ENCODE measurements around the gene SLC9A9. TPM values are rescaled to one million over a fixed set of nuclear protein-coding genes. Genes with fewer than 3 reads are reported as not detected.

SLC9A9 gene
- total RNA-seq, 1 experiment from 2014 or later, result 2.2 TPM

DNA sequence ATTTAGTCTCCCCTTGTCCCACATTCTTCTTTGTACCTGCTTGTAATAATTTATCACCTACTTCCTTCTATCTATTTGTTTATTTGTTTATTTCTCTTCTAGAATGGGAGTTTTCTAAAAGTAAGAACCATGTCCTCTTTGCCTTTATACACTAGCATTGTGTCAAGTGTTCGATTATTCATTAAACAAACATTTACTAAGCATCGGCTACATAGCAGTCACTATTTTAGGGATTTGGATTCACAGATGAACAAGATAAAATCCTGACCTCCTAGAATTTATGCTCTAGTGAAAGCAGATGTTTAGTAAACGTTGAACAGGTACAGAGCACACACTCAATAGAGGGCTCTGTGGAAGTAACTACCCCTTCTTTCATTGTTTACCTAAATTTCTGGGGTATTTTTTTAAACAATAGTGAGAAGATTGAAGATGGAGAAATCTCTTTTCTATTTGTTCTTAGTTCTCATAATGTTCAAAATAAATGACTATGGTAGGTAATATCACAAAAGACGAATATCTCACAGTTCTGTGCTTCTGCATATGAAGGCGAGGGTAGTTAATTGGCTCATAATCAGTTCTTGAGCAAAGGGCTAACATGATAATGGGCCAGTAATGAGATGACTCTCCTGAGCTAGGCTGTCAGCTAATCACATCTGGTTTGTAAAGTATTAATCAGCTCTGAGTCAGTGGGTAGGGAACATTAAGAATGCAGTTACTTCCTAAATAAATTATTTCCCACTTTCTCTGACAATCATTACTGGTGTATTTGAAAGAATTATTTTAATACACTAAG lies 111.9 kb downstream of the SLC9A9 start:
- Histone ChIP-seq H4K20me1 (ENCODE audit: insufficient read depth, low read depth, low read length) (no peaks in the 10 kb centered on the region), H3K27ac (ENCODE audit: low read length) (no peak overlapping the region), H3K27me3 (ENCODE audit: low read length) (no peaks in the 10 kb centered on the region), H3K9ac (ENCODE audit: low read length) (no peak overlapping the region), H3K9me3 (ENCODE audit: low read length) (no peaks in the 10 kb centered on the region), H3K36me3 (ENCODE audit: insufficient read depth, low read length) (no peaks in the 10 kb centered on the region), H3K4me1 (ENCODE audit: low read length) (no peaks in the 10 kb centered on the region), H3K4me2 (ENCODE audit: low read depth, low read length, poor library complexity, severe bottlenecking) (no peak overlapping the region), H3K79me2 (ENCODE audit: low read length) (no peaks in the 10 kb centered on the region), H3K9me2 (replicated peaks; ENCODE audit: insufficient read depth, low read length) (no peaks in the 10 kb centered on the region), H2AFZ (ENCODE audit: low read length) (no peak overlapping the region), H3K4me3 (ENCODE audit: low read length) (no peak overlapping the region)
- DNase-seq, result no peak

DNA sequence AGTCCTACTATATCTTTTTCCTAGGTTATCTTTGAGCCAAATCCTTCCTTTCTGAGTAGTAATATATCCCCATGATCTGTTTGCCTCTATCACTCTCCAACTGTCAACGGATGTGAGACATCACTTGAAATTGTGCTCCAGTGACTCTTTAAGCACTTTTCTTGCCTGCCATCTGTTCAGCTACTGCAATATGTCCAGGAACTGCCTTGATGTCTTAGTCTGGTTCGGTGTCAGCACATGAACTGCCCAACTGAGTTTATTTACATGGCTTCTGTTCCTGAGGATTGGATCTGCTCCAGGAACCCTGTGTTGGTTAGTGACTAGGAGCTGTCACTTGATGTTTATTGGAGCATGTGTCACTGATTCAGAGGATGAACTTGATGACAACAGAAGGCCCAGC lies 116.5 kb downstream of the SLC9A9 start:
- Histone ChIP-seq H4K20me1 (ENCODE audit: insufficient read depth, low read depth, low read length) (no peaks in the 10 kb centered on the region), H3K9ac (ENCODE audit: low read length) (no peak overlapping the region), H2AFZ (ENCODE audit: low read length) (no peak overlapping the region), H3K4me2 (ENCODE audit: low read depth, low read length, poor library complexity, severe bottlenecking) (no peak overlapping the region), H3K9me3 (ENCODE audit: low read length) (no peaks in the 10 kb centered on the region), H3K36me3 (ENCODE audit: insufficient read depth, low read length) (no peaks in the 10 kb centered on the region), H3K9me2 (replicated peaks; ENCODE audit: insufficient read depth, low read length) (no peaks in the 10 kb centered on the region), H3K79me2 (ENCODE audit: low read length) (no peaks in the 10 kb centered on the region), H3K27me3 (ENCODE audit: low read length) (no peaks in the 10 kb centered on the region), H3K4me1 (ENCODE audit: low read length) (no peaks in the 10 kb centered on the region), H3K27ac (ENCODE audit: low read length) (no peak overlapping the region), H3K4me3 (ENCODE audit: low read length) (no peak overlapping the region)
- DNase-seq, result no peak

DNA sequence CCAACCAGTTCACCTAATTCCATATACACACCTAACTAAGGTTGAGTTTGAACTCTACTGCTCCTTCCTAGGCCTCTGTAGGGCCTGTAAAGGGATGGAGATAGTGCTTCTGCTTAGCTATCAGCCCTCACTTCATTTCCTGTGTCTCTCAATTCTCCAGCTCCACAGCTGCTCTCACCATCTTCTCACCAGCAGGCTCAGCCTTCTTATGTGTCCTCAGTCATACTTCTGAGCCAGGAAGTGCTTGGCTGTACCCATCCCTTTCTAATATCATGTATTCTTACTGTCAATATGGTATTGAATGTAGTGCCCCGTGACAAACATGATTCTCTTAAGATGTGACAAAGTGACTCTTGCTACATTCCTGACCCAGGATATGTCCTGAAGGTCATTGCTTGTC lies 116.9 kb downstream of the SLC9A9 start:
- no peaks in the 10 kb centered on the region for H3K4me1 ChIP-seq (ENCODE audit: low read length)
- H3K36me3 ChIP-seq (ENCODE audit: insufficient read depth, low read length), result no peaks in the 10 kb centered on the region
- no peak overlapping the region for H3K9ac ChIP-seq (ENCODE audit: low read length)
- no peak overlapping the region for H3K27ac ChIP-seq (ENCODE audit: low read length)
- no peaks in the 10 kb centered on the region for H3K27me3 ChIP-seq (ENCODE audit: low read length)
- no peak for DNase-seq
- H3K4me3 ChIP-seq (ENCODE audit: low read length), result no peak overlapping the region
- H3K79me2 ChIP-seq (ENCODE audit: low read length), result no peaks in the 10 kb centered on the region
- no peak overlapping the region for H2AFZ ChIP-seq (ENCODE audit: low read length)
- no peaks in the 10 kb centered on the region for H4K20me1 ChIP-seq (ENCODE audit: insufficient read depth, low read depth, low read length)
- no peak overlapping the region for H3K4me2 ChIP-seq (ENCODE audit: low read depth, low read length, poor library complexity, severe bottlenecking)
- H3K9me2 ChIP-seq (replicated peaks; ENCODE audit: insufficient read depth, low read length), result no peaks in the 10 kb centered on the region
- no peaks in the 10 kb centered on the region for H3K9me3 ChIP-seq (ENCODE audit: low read length)

DNA sequence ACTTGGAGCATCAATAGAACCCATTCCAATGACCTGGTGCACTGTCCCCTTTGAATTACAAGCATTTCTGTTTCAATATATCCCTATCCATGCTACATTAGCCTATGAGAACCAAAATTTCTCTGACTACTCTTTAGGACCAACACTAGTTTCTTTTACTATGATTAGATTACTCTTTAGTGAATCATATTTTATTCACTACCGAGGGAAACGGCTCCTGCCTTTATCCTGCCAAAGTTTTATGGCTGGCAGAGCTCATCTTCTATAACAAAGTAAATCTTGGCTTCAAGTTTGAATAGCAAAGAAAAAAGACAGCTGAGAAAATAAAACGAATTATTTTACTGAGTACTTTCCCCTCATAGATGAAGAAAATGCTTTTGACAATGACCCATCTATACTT lies 120.9 kb downstream of the SLC9A9 start:
- H3K4me1 ChIP-seq (ENCODE audit: low read length), result no peaks in the 10 kb centered on the region
- H3K9ac ChIP-seq (ENCODE audit: low read length), result no peak overlapping the region
- H2AFZ ChIP-seq (ENCODE audit: low read length), result no peak overlapping the region
- H3K27me3 ChIP-seq (ENCODE audit: low read length), result no peaks in the 10 kb centered on the region
- no peaks in the 10 kb centered on the region for H4K20me1 ChIP-seq (ENCODE audit: insufficient read depth, low read depth, low read length)
- H3K36me3 ChIP-seq (ENCODE audit: insufficient read depth, low read length), result no peaks in the 10 kb centered on the region
- H3K9me2 ChIP-seq (replicated peaks; ENCODE audit: insufficient read depth, low read length), result no peaks in the 10 kb centered on the region; the same call in 1 of the 2 replicates
- H3K79me2 ChIP-seq (ENCODE audit: low read length), result no peaks in the 10 kb centered on the region
- no peak overlapping the region for H3K4me3 ChIP-seq (ENCODE audit: low read length)
- no peak overlapping the region for H3K4me2 ChIP-seq (ENCODE audit: low read depth, low read length, poor library complexity, severe bottlenecking)
- no peak overlapping the region for H3K27ac ChIP-seq (ENCODE audit: low read length)
- H3K9me3 ChIP-seq (ENCODE audit: low read length), result no peaks in the 10 kb centered on the region
- DNase-seq, result no peak

DNA sequence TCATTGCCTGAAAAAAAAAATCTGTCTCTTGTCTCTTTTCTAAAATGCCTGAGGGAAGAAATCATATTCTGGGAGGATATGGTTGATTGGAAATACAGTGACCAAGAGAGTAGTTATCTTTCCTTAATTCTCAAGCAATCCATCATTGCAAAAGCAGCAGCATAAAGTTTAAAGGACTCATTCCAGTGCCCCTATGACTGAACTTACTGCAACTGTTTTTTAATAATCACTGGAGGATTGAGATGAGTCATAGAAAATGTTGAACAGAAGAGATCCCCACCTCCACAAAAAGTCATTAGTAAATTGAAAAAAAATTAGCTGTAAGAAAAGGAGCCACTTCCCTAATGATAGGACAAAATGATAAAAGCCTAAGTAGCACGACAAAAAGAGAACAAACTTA lies 121.5 kb downstream of the SLC9A9 start:
- H3K4me3 ChIP-seq (ENCODE audit: low read length), result no peak overlapping the region
- H3K27ac ChIP-seq (ENCODE audit: low read length), result no peak overlapping the region
- no peaks in the 10 kb centered on the region for H3K9me3 ChIP-seq (ENCODE audit: low read length)
- no peaks in the 10 kb centered on the region for H3K27me3 ChIP-seq (ENCODE audit: low read length)
- no peak overlapping the region for H3K9ac ChIP-seq (ENCODE audit: low read length)
- H3K4me2 ChIP-seq (ENCODE audit: low read depth, low read length, poor library complexity, severe bottlenecking), result no peak overlapping the region
- H4K20me1 ChIP-seq (ENCODE audit: insufficient read depth, low read depth, low read length), result no peaks in the 10 kb centered on the region
- no peak for DNase-seq
- no peaks in the 10 kb centered on the region for H3K79me2 ChIP-seq (ENCODE audit: low read length)
- no peaks in the 10 kb centered on the region; the same call in 1 of the 2 replicates for H3K9me2 ChIP-seq (replicated peaks; ENCODE audit: insufficient read depth, low read length)
- H3K36me3 ChIP-seq (ENCODE audit: insufficient read depth, low read length), result no peaks in the 10 kb centered on the region
- no peak overlapping the region for H2AFZ ChIP-seq (ENCODE audit: low read length)
- H3K4me1 ChIP-seq (ENCODE audit: low read length), result no peaks in the 10 kb centered on the region

DNA sequence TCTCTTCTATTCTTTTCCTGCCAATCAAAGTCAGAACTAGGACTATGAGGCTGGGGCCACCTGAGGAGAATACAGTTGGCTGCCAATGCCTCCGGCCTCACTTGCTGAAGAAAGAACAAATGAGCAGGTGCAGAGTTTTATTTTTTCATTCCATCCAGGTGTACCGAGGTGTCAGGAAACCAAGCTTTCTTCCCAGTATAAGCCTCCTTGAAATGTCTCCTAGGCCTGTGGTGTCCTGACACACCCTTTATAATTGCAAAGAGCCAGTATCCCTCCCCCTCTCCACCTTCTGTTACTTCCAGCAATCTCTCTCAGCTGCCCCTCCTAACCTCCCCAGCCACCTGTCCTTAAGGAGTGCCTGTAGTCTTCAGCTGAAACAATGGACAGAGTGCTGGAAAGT lies 127.9 kb downstream of the SLC9A9 start:
- H3K27me3 ChIP-seq (ENCODE audit: low read length), result no peaks in the 10 kb centered on the region
- H3K4me3 ChIP-seq (ENCODE audit: low read length), result no peak overlapping the region
- no peaks in the 10 kb centered on the region; the same call in 1 of the 2 replicates for H3K9me2 ChIP-seq (replicated peaks; ENCODE audit: insufficient read depth, low read length)

DNA sequence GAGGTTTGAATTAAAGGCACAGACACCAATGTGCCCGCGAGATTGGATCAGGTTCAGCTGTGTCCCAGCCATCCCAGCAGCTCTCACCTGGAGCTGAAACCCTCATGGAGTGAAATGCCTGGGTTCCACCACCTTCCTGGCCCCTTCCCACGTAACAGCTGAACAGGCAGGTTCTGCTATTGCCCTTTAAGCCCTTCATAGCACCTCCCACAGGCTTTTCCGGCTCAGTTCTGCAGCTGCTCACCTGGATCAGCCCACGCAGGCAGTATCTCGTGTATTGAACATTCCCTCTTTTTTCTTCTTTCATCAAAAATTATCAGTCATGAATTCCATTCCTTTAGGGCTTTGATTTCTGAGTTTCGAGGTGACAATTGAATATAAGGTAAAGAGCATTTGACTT lies 129.8 kb downstream of the SLC9A9 start:
- Histone ChIP-seq H3K27me3 (ENCODE audit: low read length) (no peaks in the 10 kb centered on the region), H3K36me3 (ENCODE audit: insufficient read depth, low read length) (no peaks in the 10 kb centered on the region), H3K27ac (ENCODE audit: low read length) (no peak overlapping the region), H3K9ac (ENCODE audit: low read length) (no peak overlapping the region), H4K20me1 (ENCODE audit: insufficient read depth, low read depth, low read length) (no peaks in the 10 kb centered on the region), H3K9me2 (replicated peaks; ENCODE audit: insufficient read depth, low read length) (no peaks in the 10 kb centered on the region), H3K4me1 (ENCODE audit: low read length) (no peaks in the 10 kb centered on the region), H3K79me2 (ENCODE audit: low read length) (no peaks in the 10 kb centered on the region), H3K9me3 (ENCODE audit: low read length) (no peaks in the 10 kb centered on the region), H3K4me3 (ENCODE audit: low read length) (no peak overlapping the region), H3K4me2 (ENCODE audit: low read depth, low read length, poor library complexity, severe bottlenecking) (no peak overlapping the region), H2AFZ (ENCODE audit: low read length) (no peak overlapping the region)
- no peak for DNase-seq

More for the DNA sequence above, 127.9 kb downstream of the SLC9A9 start:
- Histone ChIP-seq H4K20me1 (ENCODE audit: insufficient read depth, low read depth, low read length) (no peaks in the 10 kb centered on the region), H3K36me3 (ENCODE audit: insufficient read depth, low read length) (no peaks in the 10 kb centered on the region), H2AFZ (ENCODE audit: low read length) (no peak overlapping the region), H3K79me2 (ENCODE audit: low read length) (no peaks in the 10 kb centered on the region), H3K27ac (ENCODE audit: low read length) (no peak overlapping the region), H3K4me2 (ENCODE audit: low read depth, low read length, poor library complexity, severe bottlenecking) (no peak overlapping the region), H3K9ac (ENCODE audit: low read length) (no peak overlapping the region), H3K4me1 (ENCODE audit: low read length) (no peaks in the 10 kb centered on the region), H3K9me3 (ENCODE audit: low read length) (no peaks in the 10 kb centered on the region)
- no peak for DNase-seq

DNA sequence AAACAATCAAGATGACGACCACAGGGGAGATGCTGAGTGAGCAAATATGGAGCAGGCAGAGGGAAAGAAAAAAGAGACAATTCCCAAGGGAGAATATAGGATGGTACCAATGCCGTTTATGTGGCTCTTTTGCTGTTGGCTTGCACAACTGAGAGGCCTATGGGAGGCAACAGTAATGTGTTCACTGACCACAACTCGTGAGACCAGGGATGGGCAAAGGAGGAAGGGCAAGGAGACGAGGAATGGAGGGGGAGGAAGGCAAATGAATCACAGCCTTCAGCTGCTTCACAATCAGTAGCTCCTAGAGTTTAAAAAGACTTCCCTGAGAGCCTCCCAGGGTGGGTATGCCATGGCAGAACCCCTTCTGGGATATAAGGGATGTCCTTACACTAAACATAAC lies 131.5 kb downstream of the SLC9A9 start:
- H3K79me2 ChIP-seq (ENCODE audit: low read length), result no peaks in the 10 kb centered on the region

More for the DNA sequence above, 131.5 kb downstream of the SLC9A9 start:
- no peak for DNase-seq
- no peaks in the 10 kb centered on the region for H3K4me1 ChIP-seq (ENCODE audit: low read length)
- H3K9me3 ChIP-seq (ENCODE audit: low read length), result no peaks in the 10 kb centered on the region
- H3K27me3 ChIP-seq (ENCODE audit: low read length), result no peaks in the 10 kb centered on the region
- no peaks in the 10 kb centered on the region for H4K20me1 ChIP-seq (ENCODE audit: insufficient read depth, low read depth, low read length)
- H3K27ac ChIP-seq (ENCODE audit: low read length), result no peak overlapping the region
- no peaks in the 10 kb centered on the region for H3K9me2 ChIP-seq (replicated peaks; ENCODE audit: insufficient read depth, low read length)
- no peak overlapping the region for H3K4me2 ChIP-seq (ENCODE audit: low read depth, low read length, poor library complexity, severe bottlenecking)
- H3K4me3 ChIP-seq (ENCODE audit: low read length), result no peak overlapping the region
- no peaks in the 10 kb centered on the region for H3K36me3 ChIP-seq (ENCODE audit: insufficient read depth, low read length)
- no peak overlapping the region for H3K9ac ChIP-seq (ENCODE audit: low read length)
- H2AFZ ChIP-seq (ENCODE audit: low read length), result no peak overlapping the region
